ENCODE measurements around the gene LIPA. TPM values are rescaled to one million over a fixed set of nuclear protein-coding genes. Genes with fewer than 3 reads are reported as not detected.

LIPA gene
- 10 to 100 TPM; 19.9 to 64.1 (median 28.8) TPM for total RNA-seq

- H3K4me3 ChIP-seq = peak within 1 kb of the TSS; percentile 83 to 98 (median 89)
Observed at GRCh38 chr10:89251409-89252224, at the start of gene LIPA. Gene LIPA, minus strand, starts transcription at chr10:89251775. Its CDS starts 4,127 bp downstream, at chr10:89247648.

GRCh38 chr10:89301232-89301631 lies 49.7 kb upstream of the LIPA start:
- intact Hi-C loops (cut with DNase I) = no loop called here
- TF ChIP-seq, protein P1, sequence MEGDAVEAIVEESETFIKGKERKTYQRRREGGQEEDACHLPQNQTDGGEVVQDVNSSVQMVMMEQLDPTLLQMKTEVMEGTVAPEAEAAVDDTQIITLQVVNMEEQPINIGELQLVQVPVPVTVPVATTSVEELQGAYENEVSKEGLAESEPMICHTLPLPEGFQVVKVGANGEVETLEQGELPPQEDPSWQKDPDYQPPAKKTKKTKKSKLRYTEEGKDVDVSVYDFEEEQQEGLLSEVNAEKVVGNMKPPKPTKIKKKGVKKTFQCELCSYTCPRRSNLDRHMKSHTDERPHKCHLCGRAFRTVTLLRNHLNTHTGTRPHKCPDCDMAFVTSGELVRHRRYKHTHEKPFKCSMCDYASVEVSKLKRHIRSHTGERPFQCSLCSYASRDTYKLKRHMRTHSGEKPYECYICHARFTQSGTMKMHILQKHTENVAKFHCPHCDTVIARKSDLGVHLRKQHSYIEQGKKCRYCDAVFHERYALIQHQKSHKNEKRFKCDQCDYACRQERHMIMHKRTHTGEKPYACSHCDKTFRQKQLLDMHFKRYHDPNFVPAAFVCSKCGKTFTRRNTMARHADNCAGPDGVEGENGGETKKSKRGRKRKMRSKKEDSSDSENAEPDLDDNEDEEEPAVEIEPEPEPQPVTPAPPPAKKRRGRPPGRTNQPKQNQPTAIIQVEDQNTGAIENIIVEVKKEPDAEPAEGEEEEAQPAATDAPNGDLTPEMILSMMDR (IDR thresholded peaks at IDR 0.05) = no peak
- TF ChIP-seq POLR2A (IDR thresholded peaks at IDR 0.05) = no peak
- no peaks in the 10 kb centered on the region for H3K9me3 ChIP-seq
- 0 to 5% methylated on average over 2 of the region's 2 CpGs for WGBS, 2 donors
- H3K27me3 ChIP-seq = no peaks in the 10 kb centered on the region
- H3K36me3 ChIP-seq = peaks cover 0 to 7% (median 0%) of the 10 kb centered on the region in 3 donors
- H3K27ac ChIP-seq = peak overlapping the region; percentile 85 to 92 (median 89)
- H3K4me3 ChIP-seq = peak overlapping the region; percentile 39 to 66 (median 48)
- H3K4me1 ChIP-seq = peaks cover 16 to 46% (median 21%) of the 10 kb centered on the region in 3 donors
- DNase-seq = no peak

More at GRCh38 chr10:89251409-89252224, at the start of gene LIPA:
- H3K9me3 ChIP-seq = peaks cover 0 to 9% (median 5%) of the 10 kb centered on the region in 3 donors
- H3K27me3 ChIP-seq = no peaks in the 10 kb centered on the region
- TF ChIP-seq POLR2A (IDR thresholded peaks at IDR 0.05) = peak in 2 of 4 donors; percentile 61 to 65
- TF ChIP-seq, protein P1 (IDR thresholded peaks at IDR 0.05) = peak in 1 of 6 experiments; percentile 46
- intact Hi-C loops (cut with DNase I) = no loop called here
- H3K4me1 ChIP-seq = peaks cover 9 to 21% (median 9%) of the 10 kb centered on the region in 3 donors
- DNase-seq = peak; percentile 80
- no peaks in the 10 kb centered on the region for H3K36me3 ChIP-seq
- 0% methylated on average over 13 to 17 of the region's 53 CpGs for WGBS, 2 donors
- H3K27ac ChIP-seq = peak within 1 kb of the TSS; percentile 79 to 91 (median 88)

DNA sequence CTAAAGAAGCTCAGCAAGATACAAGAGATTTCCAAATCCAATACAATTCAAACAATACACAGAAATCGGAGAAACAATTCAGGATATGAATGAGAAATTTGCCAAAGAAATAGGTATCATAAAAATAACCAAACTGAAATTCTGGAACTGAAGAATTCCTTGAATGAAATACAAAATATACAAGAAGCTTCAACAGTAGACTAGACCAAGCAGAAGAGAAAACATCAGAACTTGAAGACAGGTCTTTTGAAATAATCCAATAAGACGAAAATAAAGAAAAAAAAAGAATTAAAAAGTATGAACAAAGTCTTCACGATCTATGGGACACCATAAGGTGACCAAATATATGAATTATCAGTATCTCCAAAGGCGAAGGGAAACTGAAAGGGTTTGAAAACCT lies 47.5 kb upstream of the LIPA start:
- no peaks in the 10 kb centered on the region for H3K9me3 ChIP-seq
- H3K4me3 ChIP-seq = no peak overlapping the region
- intact Hi-C loops (cut with DNase I) = no loop called here
- DNase-seq = no peak
- H3K4me1 ChIP-seq = peaks cover 23 to 54% (median 24%) of the 10 kb centered on the region in 3 donors
- no peaks in the 10 kb centered on the region for H3K27me3 ChIP-seq
- H3K27ac ChIP-seq = no peak overlapping the region
- TF ChIP-seq, protein P1 (IDR thresholded peaks at IDR 0.05) = no peak
- TF ChIP-seq POLR2A (IDR thresholded peaks at IDR 0.05) = no peak
- H3K36me3 ChIP-seq = no peaks in the 10 kb centered on the region
- WGBS, 2 donors = 82 to 84% methylated on average over 4 of the region's 4 CpGs

- Histone ChIP-seq H3K27ac (peak overlapping the region in 1 of 4 donors; percentile 87), H3K27me3 (no peaks in the 10 kb centered on the region), H3K4me1 (peaks cover 13 to 46% (median 18%) of the 10 kb centered on the region in 3 donors), H3K36me3 (no peaks in the 10 kb centered on the region), H3K9me3 (no peaks in the 10 kb centered on the region), H3K4me3 (no peak overlapping the region)
- 94 to 96% methylated on average over 2 to 3 of the region's 5 CpGs for WGBS, 2 donors
- no peak for TF ChIP-seq POLR2A (IDR thresholded peaks at IDR 0.05)
- TF ChIP-seq, protein P1 (IDR thresholded peaks at IDR 0.05) = no peak
- no peak for DNase-seq
- intact Hi-C loops (cut with DNase I) = no loop called here
Observed at GRCh38 chr10:89297791-89298190, 46.2 kb upstream of the LIPA start.

DNA sequence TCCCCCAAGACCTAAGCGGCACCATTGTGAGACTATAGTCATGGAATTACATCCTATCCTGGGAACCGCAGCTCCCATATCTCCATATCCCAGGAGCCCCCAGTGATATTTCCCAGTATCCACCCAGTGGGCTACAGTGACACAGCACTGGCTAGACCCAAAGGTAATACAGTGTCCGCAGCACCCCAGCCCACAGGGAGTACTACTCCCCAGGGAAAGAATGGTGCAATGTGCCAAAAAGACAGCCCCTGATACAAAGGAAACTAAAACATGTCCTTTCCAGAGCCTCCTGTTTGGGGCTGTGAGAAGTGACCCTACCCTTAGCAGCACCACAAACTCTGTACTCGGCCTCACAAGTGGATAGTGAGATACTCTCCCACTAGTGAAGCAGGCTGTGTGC lies 45.8 kb upstream of the LIPA start:
- peaks cover 9 to 42% (median 13%) of the 10 kb centered on the region in 3 donors for H3K4me1 ChIP-seq
- H3K4me3 ChIP-seq = no peak overlapping the region
- WGBS, 2 donors = 100% methylated on average over 1 to 2 of the region's 4 CpGs
- DNase-seq = no peak
- H3K36me3 ChIP-seq = no peaks in the 10 kb centered on the region
- no peaks in the 10 kb centered on the region for H3K9me3 ChIP-seq
- TF ChIP-seq POLR2A (IDR thresholded peaks at IDR 0.05) = no peak
- TF ChIP-seq, protein P1 (IDR thresholded peaks at IDR 0.05) = no peak
- intact Hi-C loops (cut with DNase I) = no loop called here
- peak overlapping the region in 2 of 4 donors; percentile 78 to 87 for H3K27ac ChIP-seq
- H3K27me3 ChIP-seq = no peaks in the 10 kb centered on the region
